Measurements from ENCODE around the gene NOP9. TPM values are rescaled to one million over a fixed set of nuclear protein-coding genes. Genes with fewer than 3 reads are reported as not detected.

The NOP9 gene
- polyA plus RNA-seq, 1 experiment, result 16.3 TPM

DNA sequence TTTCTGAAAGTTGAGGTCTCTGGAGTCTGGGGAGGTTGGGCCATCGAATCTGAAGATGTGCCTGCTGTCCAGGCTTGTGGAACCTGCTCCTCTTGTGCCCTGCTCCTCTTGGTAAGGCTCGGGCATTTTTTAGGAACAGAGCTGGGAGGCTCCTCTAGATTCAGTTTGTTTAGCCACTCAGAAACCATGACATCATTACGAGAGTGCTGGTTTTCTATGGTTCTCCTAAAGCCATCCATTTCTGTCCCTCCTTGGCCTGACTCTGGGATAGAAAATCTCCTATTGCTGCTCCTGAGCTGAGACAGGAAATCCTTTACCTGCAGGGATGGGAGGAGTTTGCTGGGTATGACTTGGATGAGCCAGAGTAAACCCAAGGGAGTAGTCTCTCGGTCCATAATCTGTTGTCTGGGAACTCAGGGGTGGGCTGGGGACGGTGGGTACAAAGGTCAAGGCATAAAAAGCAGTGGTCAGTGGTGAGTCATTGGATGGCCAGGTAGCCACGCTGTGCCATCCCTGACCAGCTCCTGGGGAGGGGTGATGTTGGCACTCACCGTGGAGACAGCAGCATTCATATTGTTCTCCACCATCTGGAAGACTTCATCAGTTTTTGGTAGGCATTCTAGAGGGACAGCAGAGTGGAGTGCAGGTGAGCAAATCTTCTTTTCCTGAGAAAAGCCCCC, 37.6 kb downstream of the NOP9 start:
- ChIA-PET POLR2A (no interaction called here), CTCF (interaction anchor here (0.8 to 16.8 kb wide), 9 partner anchors 10 to 104 kb away, joined by 3 to 491 read pairs (median 9); partner anchors contain the start of genes CBLN3, CIDEB, KHNYN and NFATC4)
- H3K27me3 ChIP-seq (ENCODE audit: control insufficient read depth, insufficient read depth, low read length), result peaks cover 5% of the 10 kb centered on the region

DNA sequence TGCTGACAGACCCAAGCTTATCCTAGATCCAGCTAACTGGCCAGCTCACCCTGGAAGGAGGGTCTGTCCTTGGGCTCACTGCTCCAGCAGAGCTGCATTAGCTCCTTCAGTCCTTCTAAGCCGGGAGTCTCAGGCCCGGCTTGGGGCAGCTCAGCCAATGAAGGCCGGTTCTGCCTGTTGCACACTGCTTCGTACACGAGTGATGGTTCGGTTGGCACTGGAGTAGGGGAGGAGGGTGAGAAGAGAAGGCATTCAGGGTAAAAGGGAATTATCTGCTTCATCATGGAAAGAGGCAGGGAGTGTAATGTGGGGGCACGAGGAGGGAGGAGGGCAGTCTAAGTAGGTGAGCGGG, 38.1 kb downstream of the NOP9 start:
- peaks cover 5% of the 10 kb centered on the region for H3K27me3 ChIP-seq (ENCODE audit: control insufficient read depth, insufficient read depth, low read length)

More for the DNA sequence above, 37.6 kb downstream of the NOP9 start:
- no peak for DNase-seq (ENCODE audit: low read depth)
- H3K4me3 ChIP-seq (ENCODE audit: low read depth, low read length), result no peak overlapping the region
- no peaks in the 10 kb centered on the region for H3K36me3 ChIP-seq (ENCODE audit: control insufficient read depth, insufficient read depth, low read length)
- TF ChIP-seq, protein P1, sequence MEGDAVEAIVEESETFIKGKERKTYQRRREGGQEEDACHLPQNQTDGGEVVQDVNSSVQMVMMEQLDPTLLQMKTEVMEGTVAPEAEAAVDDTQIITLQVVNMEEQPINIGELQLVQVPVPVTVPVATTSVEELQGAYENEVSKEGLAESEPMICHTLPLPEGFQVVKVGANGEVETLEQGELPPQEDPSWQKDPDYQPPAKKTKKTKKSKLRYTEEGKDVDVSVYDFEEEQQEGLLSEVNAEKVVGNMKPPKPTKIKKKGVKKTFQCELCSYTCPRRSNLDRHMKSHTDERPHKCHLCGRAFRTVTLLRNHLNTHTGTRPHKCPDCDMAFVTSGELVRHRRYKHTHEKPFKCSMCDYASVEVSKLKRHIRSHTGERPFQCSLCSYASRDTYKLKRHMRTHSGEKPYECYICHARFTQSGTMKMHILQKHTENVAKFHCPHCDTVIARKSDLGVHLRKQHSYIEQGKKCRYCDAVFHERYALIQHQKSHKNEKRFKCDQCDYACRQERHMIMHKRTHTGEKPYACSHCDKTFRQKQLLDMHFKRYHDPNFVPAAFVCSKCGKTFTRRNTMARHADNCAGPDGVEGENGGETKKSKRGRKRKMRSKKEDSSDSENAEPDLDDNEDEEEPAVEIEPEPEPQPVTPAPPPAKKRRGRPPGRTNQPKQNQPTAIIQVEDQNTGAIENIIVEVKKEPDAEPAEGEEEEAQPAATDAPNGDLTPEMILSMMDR (IDR thresholded peaks at IDR 0.05; ENCODE audit: insufficient read depth, low read depth, low read length), result no peak

DNA sequence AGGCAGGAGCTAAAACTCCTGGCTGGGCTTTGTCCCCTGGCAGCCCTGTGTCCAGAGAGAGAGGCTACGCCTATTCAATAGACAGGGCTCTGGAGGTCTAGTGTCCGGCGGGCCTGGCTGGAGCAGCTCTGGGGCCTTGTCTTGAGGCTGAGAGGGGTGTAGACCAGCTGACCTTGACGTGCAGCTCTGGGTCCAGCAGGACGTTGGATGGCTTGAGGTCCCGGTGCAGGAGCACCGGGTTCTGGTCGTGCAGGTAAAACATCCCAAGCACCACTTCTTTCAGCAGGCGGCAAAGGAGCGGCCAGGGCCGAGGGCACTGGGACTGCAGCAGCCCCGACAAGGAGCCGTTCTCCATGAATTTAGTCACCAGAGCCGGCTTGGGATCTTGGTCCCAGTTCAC, 39.2 kb downstream of the NOP9 start:
- DNase-seq (ENCODE audit: low read depth), result no peak
- POLR2A ChIA-PET, result no interaction called here
- no peaks in the 10 kb centered on the region for H3K36me3 ChIP-seq (ENCODE audit: control insufficient read depth, insufficient read depth, low read length)
- TF ChIP-seq, protein P1 (IDR thresholded peaks at IDR 0.05; ENCODE audit: insufficient read depth, low read depth, low read length), result no peak
- CTCF ChIA-PET, result interaction anchor here (1.4 to 16.8 kb wide), 6 partner anchors 8 to 94 kb away, joined by 5 to 491 read pairs (median 10); partner anchors contain the start of genes CBLN3, CIDEB and KHNYN
- H3K27me3 ChIP-seq (ENCODE audit: control insufficient read depth, insufficient read depth, low read length), result peaks cover 5% of the 10 kb centered on the region
- H3K4me3 ChIP-seq (ENCODE audit: low read depth, low read length), result no peak overlapping the region; the same call in 1 of the 2 replicates

More for the DNA sequence above, 38.1 kb downstream of the NOP9 start:
- TF ChIP-seq, protein P1 (IDR thresholded peaks at IDR 0.05; ENCODE audit: insufficient read depth, low read depth, low read length), result no peak
- Histone ChIP-seq H3K4me3 (ENCODE audit: low read depth, low read length) (no peak overlapping the region), H3K36me3 (ENCODE audit: control insufficient read depth, insufficient read depth, low read length) (no peaks in the 10 kb centered on the region)
- ChIA-PET POLR2A (no interaction called here), CTCF (interaction anchor here (1.2 to 16.8 kb wide), 6 partner anchors 9 to 95 kb away, joined by 4 to 491 read pairs (median 10); partner anchors contain the start of genes CBLN3, CIDEB and KHNYN)
- no peak for DNase-seq (ENCODE audit: low read depth)

DNA sequence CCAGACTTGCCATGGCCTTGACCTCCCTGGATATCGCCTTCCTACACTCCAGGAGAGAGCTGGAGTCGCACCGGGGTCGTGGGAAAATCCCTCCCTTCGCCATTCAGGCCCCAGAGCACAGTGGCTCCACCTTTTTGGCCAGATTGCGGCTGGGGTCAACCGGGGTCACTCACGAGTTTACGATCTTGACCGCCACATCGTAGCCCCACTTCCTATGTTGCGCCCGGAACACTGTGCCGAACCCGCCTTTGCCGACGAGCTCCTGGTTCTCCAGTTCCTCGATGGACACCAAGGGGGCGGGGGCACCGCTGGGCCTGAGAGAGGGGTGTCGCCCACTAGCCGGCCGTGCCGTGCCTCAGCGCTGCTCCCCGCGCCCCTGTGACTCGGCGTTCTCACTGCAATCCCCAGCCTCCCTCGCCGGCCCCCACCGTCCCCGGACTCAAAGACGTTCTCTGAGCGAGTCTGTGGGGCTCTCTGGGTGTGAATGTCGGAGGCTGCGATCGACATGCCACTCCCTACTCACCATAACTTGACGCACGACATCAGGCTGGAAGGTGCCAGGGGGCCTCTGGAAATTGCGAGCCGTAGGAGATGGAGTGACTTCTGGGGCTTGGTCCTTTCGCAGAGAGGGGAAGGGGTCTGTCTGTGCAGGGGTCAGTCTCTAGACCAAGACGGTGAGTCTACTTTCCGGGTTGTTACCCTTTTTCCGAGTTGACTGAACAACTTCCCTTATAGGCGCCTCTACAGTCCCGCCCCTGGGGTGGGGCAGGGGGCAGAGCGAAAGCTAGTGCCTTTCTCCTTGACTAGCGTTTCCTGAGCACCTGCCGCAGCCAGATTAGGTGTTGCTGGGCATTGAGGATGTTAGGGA, 39.9 kb downstream of the NOP9 start, which contains the start of gene RIPK3:
Gene RIPK3 (minus strand): TSS at position 708 of the 868 bp plus-strand sequence. CDS start 165 bp downstream, at position 543.
- no peak for DNase-seq (ENCODE audit: low read depth)
- ChIA-PET POLR2A (no interaction called here), CTCF (interaction anchor here (1.1 to 16.8 kb wide), 8 partner anchors 11 to 93 kb away, joined by 3 to 491 read pairs (median 10); partner anchors contain the start of genes CBLN3, CIDEB and KHNYN)
- H3K4me3 ChIP-seq (ENCODE audit: low read depth, low read length), result peak within 1 kb of the TSS; percentile 41
- no peaks in the 10 kb centered on the region for H3K36me3 ChIP-seq (ENCODE audit: control insufficient read depth, insufficient read depth, low read length)
- H3K27me3 ChIP-seq (ENCODE audit: control insufficient read depth, insufficient read depth, low read length), result peaks cover 5% of the 10 kb centered on the region
- TF ChIP-seq, protein P1 (IDR thresholded peaks at IDR 0.05; ENCODE audit: insufficient read depth, low read depth, low read length), result no peak

DNA sequence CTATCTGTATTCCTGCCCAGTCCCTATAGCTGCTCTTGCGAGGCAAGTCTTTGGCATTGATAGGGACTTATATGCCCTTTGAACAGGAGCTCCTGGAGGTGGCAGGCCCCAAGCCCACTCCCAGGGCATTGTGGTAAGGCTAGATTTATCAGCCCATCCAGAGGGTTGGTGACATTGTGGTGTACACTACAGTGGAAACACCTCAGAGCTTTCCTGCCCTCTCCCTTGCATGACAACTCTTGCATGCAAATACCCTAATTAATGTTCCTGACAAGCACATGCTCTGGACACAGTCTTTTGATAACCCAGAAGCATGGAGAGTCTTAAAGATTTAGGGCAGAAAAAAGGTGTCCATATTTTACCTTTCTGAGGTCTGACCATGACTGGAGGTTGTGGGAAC, 41.0 kb downstream of the NOP9 start:
- Histone ChIP-seq H3K36me3 (ENCODE audit: control insufficient read depth, insufficient read depth, low read length) (no peaks in the 10 kb centered on the region), H3K4me3 (ENCODE audit: low read depth, low read length) (no peak overlapping the region), H3K27me3 (ENCODE audit: control insufficient read depth, insufficient read depth, low read length) (peaks cover 5% of the 10 kb centered on the region)
- TF ChIP-seq, protein P1 (IDR thresholded peaks at IDR 0.05; ENCODE audit: insufficient read depth, low read depth, low read length), result no peak
- POLR2A ChIA-PET, result no interaction called here
- CTCF ChIA-PET, result interaction anchor here (0.6 to 16.8 kb wide), 6 partner anchors 8 to 163 kb away, joined by 3 to 491 read pairs (median 12); partner anchors contain the start of genes CBLN3 and KHNYN
- no peak for DNase-seq (ENCODE audit: low read depth)

Measured in BJ (cell line).